Measurements from ENCODE around the gene CD300LB.
"Not testable (repeated sequence)": the region's sequence is repeated elsewhere in the genome, so short reads cannot be mapped to it uniquely, and the experiment has no call there.

The CD300LB gene

GRCh38 chr17:74563358-74563757 lies 32.1 kb upstream of the CD300LB start:
- Mint-ChIP-seq H3K9me3 (no peaks in the 10 kb centered on the region), H3K27ac (no peak overlapping the region), H3K4me1 (ENCODE audit: low read depth in 2 of 2) (peaks cover 4 to 6% of the 10 kb centered on the region in 2 donors), H3K4me3 (no peak overlapping the region), H3K27me3 (peaks cover 37 to 66% of the 10 kb centered on the region in 2 donors), H3K36me3 (ENCODE audit: insufficient read depth) (no peaks in the 10 kb centered on the region)
- no peak for DNase-seq
- ATAC-seq (replicated peaks), result no peak

- no peak for ATAC-seq (replicated peaks)
- DNase-seq, result no peak
- Mint-ChIP-seq H3K4me3 (no peak overlapping the region), H3K27ac (no peak overlapping the region), H3K4me1 (ENCODE audit: low read depth in 2 of 2) (peaks cover 2 to 6% of the 10 kb centered on the region in 2 donors), H3K9me3 (no peaks in the 10 kb centered on the region), H3K36me3 (ENCODE audit: insufficient read depth) (no peaks in the 10 kb centered on the region), H3K27me3 (peaks cover 28 to 57% of the 10 kb centered on the region in 2 donors)
These were observed 30.3 kb upstream of the CD300LB start for GRCh38 chr17:74561586-74561985.

- Mint-ChIP-seq H3K9me3 (no peaks in the 10 kb centered on the region), H3K4me1 (ENCODE audit: low read depth in 2 of 2) (peaks cover 2 to 6% of the 10 kb centered on the region in 2 donors), H3K27ac (no peak overlapping the region), H3K27me3 (peaks cover 20 to 36% of the 10 kb centered on the region in 2 donors), H3K4me3 (no peak overlapping the region), H3K36me3 (ENCODE audit: insufficient read depth) (no peaks in the 10 kb centered on the region)
- no peak for ATAC-seq (replicated peaks)
- no peak for DNase-seq
These were observed 27.7 kb upstream of the CD300LB start for GRCh38 chr17:74558882-74559519.

- not testable (repeated sequence) for H3K4me1 Mint-ChIP-seq (ENCODE audit: low read depth in 2 of 2)
- H3K27me3 Mint-ChIP-seq, result peaks cover 15 to 30% of the 10 kb centered on the region in 2 donors
These were observed 27.1 kb upstream of the CD300LB start for GRCh38 chr17:74558402-74558801.

DNA sequence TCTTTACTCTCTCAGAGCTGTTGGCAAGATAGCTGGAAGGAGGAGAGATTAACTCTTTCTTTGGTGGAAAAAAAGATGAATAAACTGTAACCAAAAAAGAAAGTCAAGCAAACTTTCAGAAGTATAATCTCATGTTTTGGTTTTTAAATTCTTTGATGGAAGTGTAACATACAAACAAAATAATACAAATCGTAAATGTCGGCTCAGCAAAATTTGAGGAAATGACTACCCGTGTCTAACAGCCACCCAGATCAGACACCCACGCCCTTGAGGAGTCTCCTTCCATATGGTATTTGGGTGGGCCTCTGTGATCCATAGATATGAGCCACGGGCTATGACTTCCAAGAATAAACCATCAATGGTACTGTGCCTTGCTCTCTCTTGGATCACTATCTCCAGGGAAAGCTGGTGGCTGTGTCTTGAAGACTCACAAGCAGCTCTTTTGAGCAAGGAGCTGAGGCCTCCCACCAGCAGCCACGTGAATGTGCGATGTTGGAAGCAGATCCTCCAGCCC lies 24.2 kb upstream of the CD300LB start:
- H3K4me3 Mint-ChIP-seq, result no peak overlapping the region
- ATAC-seq (replicated peaks), result no peak
- peaks cover 19 to 30% of the 10 kb centered on the region in 2 donors for H3K27me3 Mint-ChIP-seq
- H3K9me3 Mint-ChIP-seq, result no peaks in the 10 kb centered on the region
- peaks cover 4% of the 10 kb centered on the region for H3K36me3 Mint-ChIP-seq (ENCODE audit: insufficient read depth)
- no peak for DNase-seq
- no peak overlapping the region for H3K27ac Mint-ChIP-seq
- H3K4me1 Mint-ChIP-seq (ENCODE audit: low read depth in 2 of 2), result peaks cover 2 to 6% of the 10 kb centered on the region in 2 donors

More at GRCh38 chr17:74558402-74558801, 27.1 kb upstream of the CD300LB start:
- not testable (repeated sequence) for ATAC-seq (replicated peaks); H3K36me3 Mint-ChIP-seq (ENCODE audit: insufficient read depth); H3K4me3 Mint-ChIP-seq; DNase-seq; H3K27ac Mint-ChIP-seq; H3K9me3 Mint-ChIP-seq

- ATAC-seq (replicated peaks) (no peak), DNase-seq (no peak)
- peaks cover 4% of the 10 kb centered on the region for H3K36me3 Mint-ChIP-seq (ENCODE audit: insufficient read depth)
- no peak overlapping the region for H3K4me3 Mint-ChIP-seq
- H3K27ac Mint-ChIP-seq, result no peak overlapping the region
- H3K27me3 Mint-ChIP-seq, result peaks cover 19 to 36% of the 10 kb centered on the region in 2 donors
- H3K4me1 Mint-ChIP-seq (ENCODE audit: low read depth in 2 of 2), result peaks cover 2 to 6% of the 10 kb centered on the region in 2 donors
- no peaks in the 10 kb centered on the region for H3K9me3 Mint-ChIP-seq
These were observed 23.6 kb upstream of the CD300LB start for GRCh38 chr17:74554909-74555308.

GRCh38 chr17:74552037-74552436 lies 20.8 kb upstream of the CD300LB start:
- peaks cover 4% of the 10 kb centered on the region for H3K36me3 Mint-ChIP-seq (ENCODE audit: insufficient read depth)
- no peak overlapping the region for H3K4me3 Mint-ChIP-seq
- no peak overlapping the region for H3K27ac Mint-ChIP-seq
- peaks cover 8% of the 10 kb centered on the region in 2 donors for H3K4me1 Mint-ChIP-seq (ENCODE audit: low read depth in 2 of 2)
- ATAC-seq (replicated peaks), result no peak
- no peak for DNase-seq
- H3K27me3 Mint-ChIP-seq, result peaks cover 14 to 57% of the 10 kb centered on the region in 2 donors
- no peaks in the 10 kb centered on the region for H3K9me3 Mint-ChIP-seq

DNA sequence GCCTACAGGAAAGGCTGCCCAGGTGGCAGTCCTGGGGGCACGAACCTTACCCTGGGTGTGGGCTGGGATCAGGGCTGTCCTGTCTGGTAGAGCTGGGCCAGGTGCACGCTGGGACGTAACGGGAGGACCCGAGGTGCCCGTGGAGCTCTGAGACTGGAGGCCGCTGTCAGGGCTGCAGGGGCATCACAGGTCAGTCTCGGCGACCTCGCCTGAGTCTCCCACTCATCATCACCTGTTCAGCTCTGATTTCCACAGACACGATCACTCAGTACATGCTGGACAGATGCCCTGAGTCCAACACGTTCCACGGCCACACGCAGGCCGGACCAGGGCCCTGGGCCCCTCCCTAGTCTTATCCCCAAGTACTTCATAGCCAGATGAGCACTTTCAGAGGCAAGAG lies 19.3 kb upstream of the CD300LB start:
- Mint-ChIP-seq H3K27me3 (peaks cover 14 to 50% of the 10 kb centered on the region in 2 donors), H3K27ac (no peak overlapping the region), H3K4me1 (ENCODE audit: low read depth in 2 of 2) (peaks cover 8 to 10% of the 10 kb centered on the region in 2 donors), H3K9me3 (no peaks in the 10 kb centered on the region), H3K4me3 (no peak overlapping the region), H3K36me3 (ENCODE audit: insufficient read depth) (peaks cover 4% of the 10 kb centered on the region)
- DNase-seq (no peak), ATAC-seq (replicated peaks) (no peak)

GRCh38 chr17:74549343-74549742 lies 18.1 kb upstream of the CD300LB start:
- no peaks in the 10 kb centered on the region for H3K9me3 Mint-ChIP-seq
- DNase-seq (no peak), ATAC-seq (replicated peaks) (no peak)
- H3K36me3 Mint-ChIP-seq (ENCODE audit: insufficient read depth), result peaks cover 4% of the 10 kb centered on the region
- peaks cover 14 to 50% of the 10 kb centered on the region in 2 donors for H3K27me3 Mint-ChIP-seq
- H3K4me1 Mint-ChIP-seq (ENCODE audit: low read depth in 2 of 2), result peaks cover 8 to 10% of the 10 kb centered on the region in 2 donors
- H3K4me3 Mint-ChIP-seq, result no peak overlapping the region
- H3K27ac Mint-ChIP-seq, result no peak overlapping the region

DNA sequence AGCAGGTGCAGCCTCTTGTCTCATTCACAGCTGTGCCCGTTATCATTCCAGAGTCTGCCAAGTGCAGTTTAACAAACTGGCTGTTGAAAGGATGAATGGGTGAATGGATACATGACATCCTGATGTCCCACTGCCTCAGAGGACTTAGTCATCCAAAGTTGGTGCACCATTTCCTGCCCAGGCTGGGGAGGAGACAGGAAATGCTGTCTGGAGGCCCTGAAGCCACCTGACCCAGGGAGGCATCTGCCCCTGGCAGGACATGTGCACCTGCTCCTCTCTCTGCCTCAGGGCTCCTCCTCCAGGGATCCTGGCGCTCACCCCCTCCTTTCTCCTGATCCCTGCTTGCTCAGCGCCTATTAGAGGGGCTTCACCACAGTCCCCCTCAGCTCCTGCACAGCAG lies 16.5 kb upstream of the CD300LB start:
- Mint-ChIP-seq H3K4me3 (no peak overlapping the region), H3K27ac (peak overlapping the region; percentile 29 to 56), H3K9me3 (no peaks in the 10 kb centered on the region), H3K36me3 (ENCODE audit: insufficient read depth) (peaks cover 4% of the 10 kb centered on the region), H3K4me1 (ENCODE audit: low read depth in 2 of 2) (peaks cover 11 to 13% of the 10 kb centered on the region in 2 donors), H3K27me3 (peaks cover 14 to 57% of the 10 kb centered on the region in 2 donors)
- DNase-seq, result no peak
- ATAC-seq (replicated peaks), result no peak

DNA sequence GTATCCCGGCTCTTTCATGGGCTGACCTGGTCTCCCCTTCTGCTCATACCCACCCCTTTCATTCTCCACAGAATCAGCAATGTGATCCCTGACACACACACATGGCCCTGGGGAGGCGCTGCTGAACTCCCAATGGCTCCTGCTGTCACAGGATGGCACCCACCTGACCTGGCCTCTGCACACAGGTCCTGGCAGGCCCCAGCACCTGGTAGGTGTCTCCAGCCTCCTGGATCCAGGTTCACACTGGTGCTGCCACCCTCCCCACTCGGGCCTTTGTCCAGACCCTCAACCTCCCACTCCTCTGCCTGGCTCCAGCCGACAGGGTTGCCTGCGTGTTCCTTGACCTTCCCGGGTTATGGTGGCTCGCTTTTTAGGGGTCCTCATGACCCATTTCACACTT lies 16.0 kb upstream of the CD300LB start:
- Mint-ChIP-seq H3K9me3 (no peaks in the 10 kb centered on the region), H3K27me3 (peaks cover 19 to 57% of the 10 kb centered on the region in 2 donors), H3K36me3 (ENCODE audit: insufficient read depth) (peaks cover 1% of the 10 kb centered on the region), H3K4me3 (no peak overlapping the region), H3K4me1 (ENCODE audit: low read depth in 2 of 2) (peaks cover 11 to 13% of the 10 kb centered on the region in 2 donors), H3K27ac (peak overlapping the region; percentile 29 to 56)
- DNase-seq (no peak), ATAC-seq (replicated peaks) (no peak)

- no peaks in the 10 kb centered on the region for H3K9me3 Mint-ChIP-seq
- peak overlapping the region in 1 of 2 donors; percentile 54 for H3K27ac Mint-ChIP-seq
- H3K36me3 Mint-ChIP-seq (ENCODE audit: insufficient read depth), result no peaks in the 10 kb centered on the region
- H3K4me3 Mint-ChIP-seq, result no peak overlapping the region
- peaks cover 11 to 13% of the 10 kb centered on the region in 2 donors for H3K4me1 Mint-ChIP-seq (ENCODE audit: low read depth in 2 of 2)
- H3K27me3 Mint-ChIP-seq, result peaks cover 19 to 56% of the 10 kb centered on the region in 2 donors
- ATAC-seq (replicated peaks), result no peak
- DNase-seq, result no peak
These were observed 15.3 kb upstream of the CD300LB start for GRCh38 chr17:74546586-74546985.

DNA sequence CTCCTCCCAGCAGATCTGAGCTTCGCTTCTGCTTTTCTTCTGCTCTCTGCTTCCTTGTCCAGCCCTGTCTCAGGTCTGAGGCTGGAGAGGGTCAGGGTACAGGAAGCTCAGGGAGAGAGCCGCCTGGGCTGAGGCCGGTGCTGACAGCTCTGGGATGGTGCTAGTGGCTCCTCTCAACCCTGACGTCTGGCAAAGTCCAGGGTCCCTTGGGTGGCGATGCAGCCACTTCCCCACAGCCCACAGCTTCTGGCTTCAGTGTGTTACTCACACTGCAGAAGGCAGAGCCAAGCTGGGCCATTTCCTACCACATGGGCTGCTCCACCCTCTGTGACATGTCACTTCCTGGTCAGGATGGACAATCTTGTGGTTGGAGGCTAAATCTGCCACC lies 14.6 kb upstream of the CD300LB start, which contains the start of gene CD300C:
TSS of gene CD300C (minus strand) at position 273 of the 388 bp plus-strand sequence. CDS start 333 bp downstream, outside the sequence.
- H3K4me3 Mint-ChIP-seq, result no peak within 1 kb of the TSS
- H3K36me3 Mint-ChIP-seq (ENCODE audit: insufficient read depth), result no peaks in the 10 kb centered on the region

More for the DNA sequence above, 14.6 kb upstream of the CD300LB start, which contains the start of gene CD300C:
- H3K9me3 Mint-ChIP-seq, result no peaks in the 10 kb centered on the region
- peak within 1 kb of the TSS in 1 of 2 donors; percentile 54 for H3K27ac Mint-ChIP-seq
- ATAC-seq (replicated peaks), result peak; percentile 45
- no peak for DNase-seq
- H3K27me3 Mint-ChIP-seq, result peaks cover 14 to 55% of the 10 kb centered on the region in 2 donors
- H3K4me1 Mint-ChIP-seq (ENCODE audit: low read depth in 2 of 2), result peaks cover 11 to 13% of the 10 kb centered on the region in 2 donors

Measured in effector memory CD8-positive, alpha-beta T cell (primary cell).